GM19023 (cell line): ENCODE data around the gene COL6A1.
"Not testable (repeated sequence)": the region's sequence is repeated elsewhere in the genome, so short reads cannot be mapped to it uniquely, and the experiment has no call there.

Source experiments
- ATAC-seq: cut with Tn5 transposase; IDR thresholded peaks from one replicate; pipeline ENCODE4 v1.9.1; 2021; ENCODE audit warnings: mild to moderate bottlenecking, moderate library complexity; ENCODE audit not compliant: unreplicated experiment

The COL6A1 gene

DNA sequence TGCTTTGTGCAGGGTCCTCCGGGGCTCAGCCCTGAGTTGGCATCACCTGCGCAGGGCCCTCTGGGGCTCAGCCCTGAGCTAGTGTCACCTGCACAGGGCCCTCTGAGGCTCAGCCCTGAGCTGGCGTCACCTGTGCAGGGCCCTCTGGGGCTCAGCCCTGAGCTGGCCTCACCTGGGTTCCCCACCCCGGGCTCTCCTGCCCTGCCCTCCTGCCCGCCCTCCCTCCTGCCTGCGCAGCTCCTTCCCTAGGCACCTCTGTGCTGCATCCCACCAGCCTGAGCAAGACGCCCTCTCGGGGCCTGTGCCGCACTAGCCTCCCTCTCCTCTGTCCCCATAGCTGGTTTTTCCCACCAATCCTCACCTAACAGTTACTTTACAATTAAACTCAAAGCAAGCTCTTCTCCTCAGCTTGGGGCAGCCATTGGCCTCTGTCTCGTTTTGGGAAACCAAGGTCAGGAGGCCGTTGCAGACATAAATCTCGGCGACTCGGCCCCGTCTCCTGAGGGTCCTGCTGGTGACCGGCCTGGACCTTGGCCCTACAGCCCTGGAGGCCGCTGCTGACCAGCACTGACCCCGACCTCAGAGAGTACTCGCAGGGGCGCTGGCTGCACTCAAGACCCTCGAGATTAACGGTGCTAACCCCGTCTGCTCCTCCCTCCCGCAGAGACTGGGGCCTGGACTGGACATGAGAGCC is 22.7 kb downstream of the COL6A1 start:
- ATAC-seq, result no peak

DNA sequence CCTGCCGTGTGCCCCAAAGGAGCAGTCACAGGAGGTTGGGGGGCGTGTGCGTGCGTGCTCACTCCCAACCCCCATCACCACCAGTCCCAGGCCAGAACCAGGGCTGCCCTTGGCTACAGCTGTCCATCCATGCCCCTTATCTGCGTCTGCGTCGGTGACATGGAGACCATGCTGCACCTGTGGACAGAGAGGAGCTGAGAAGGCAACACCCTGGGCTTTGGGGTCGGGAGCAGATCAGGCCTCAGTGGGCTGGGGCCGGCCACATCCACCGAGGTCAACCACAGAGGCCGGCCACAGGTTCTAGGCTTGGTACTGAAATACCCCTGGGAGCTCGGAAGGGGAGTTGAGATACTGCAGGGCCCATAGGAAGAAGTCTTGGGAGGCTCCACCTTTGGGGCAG is 23.5 kb downstream of the COL6A1 start:
- ATAC-seq, result no peak

DNA sequence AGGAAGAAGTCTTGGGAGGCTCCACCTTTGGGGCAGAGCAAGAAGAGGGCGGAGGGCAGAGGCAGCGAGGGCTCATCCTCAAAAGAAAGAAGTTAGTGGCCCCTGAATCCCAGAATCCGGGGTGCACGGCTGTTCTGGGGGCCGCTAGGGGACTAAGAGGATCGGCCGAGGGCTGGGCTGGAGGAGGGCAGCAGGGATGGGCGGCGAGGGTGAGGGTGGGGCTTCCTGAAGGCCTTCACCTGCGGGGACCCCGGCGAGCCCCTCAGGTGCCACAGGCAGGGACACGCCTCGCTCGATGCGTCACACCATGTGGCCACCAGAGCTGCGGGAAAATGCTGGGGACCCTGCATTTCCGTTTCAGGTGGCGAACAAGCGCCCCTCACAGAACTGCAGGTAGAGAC is 23.9 kb downstream of the COL6A1 start:
- no peak for ATAC-seq

DNA sequence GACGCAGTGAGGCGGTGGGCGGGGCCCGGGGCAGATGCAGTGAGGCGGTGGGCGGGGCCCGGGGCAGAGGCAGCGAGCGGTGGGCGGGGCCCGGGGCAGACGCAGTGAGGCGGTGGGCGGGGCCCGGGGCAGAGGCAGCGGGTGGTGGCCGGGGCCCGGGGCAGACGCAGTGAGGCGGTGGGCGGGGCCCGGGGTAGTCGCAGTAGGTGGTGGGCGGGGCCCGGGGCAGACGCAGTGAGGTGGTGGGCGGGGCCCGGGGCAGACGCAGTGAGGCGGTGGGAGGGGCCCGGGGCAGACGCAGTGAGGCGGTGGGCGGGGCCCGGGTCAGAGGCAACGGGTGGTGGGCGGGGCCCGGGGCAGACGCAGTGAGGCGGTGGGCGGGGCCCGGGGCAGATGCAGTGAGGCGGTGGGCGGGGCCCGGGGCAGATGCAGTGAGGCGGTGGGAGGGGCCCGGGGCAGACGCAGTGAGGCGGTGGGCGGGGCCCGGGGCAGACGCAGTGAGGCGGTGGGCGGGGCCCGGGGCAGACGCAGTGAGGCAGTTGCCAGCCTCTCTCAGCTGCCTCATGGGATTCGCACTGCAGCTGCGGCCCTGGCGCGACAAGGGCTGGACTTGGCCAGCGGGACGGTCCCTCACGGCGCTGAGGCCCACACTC is 24.4 kb downstream of the COL6A1 start:
- ATAC-seq, result not testable (repeated sequence)

DNA sequence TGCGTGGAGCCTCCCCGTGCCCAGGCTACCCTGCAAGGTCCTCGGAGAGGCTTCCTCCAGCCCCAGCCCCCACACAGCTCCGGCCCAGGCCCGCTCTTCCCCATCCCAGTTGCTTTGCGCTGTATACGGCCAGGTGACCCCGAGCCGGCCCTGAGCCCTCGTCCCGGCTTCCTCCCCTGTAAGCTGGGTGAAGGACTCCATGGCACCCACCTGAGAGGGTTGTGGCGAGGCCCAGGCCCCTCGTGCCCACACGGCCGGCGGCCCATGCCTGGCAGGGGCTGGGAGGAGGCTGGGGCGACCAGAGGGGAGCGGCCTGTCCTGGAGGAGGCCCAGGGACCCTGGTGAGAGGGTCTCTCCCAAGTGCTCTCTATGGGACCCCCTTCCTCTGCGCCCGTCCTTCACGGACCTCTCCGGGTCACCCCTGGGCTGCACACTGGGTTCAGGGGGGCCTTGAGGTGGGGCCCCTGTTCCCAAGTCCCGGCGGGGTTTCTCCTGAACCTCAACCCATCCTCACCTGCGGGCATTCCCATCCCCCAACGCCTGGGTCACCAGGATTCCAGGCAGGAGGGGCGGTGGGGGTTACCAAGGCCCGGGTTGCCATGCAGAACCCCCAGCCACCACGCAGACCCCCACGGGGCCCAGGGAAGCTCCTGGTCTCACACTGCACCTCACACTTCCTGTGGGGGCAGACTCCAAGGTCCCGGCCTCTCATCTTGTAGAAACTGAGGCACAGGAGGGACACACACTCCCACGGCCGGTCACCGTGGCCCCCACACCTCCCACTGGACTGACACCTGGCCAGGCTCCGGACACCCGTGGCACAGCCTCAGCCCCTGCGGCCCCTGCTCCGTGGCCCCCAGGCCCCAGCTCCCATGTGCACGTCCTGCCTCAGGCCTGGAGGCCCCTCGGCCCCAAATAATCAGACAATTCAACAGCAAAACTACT is 25.2 kb downstream of the COL6A1 start:
- ATAC-seq, result no peak

DNA sequence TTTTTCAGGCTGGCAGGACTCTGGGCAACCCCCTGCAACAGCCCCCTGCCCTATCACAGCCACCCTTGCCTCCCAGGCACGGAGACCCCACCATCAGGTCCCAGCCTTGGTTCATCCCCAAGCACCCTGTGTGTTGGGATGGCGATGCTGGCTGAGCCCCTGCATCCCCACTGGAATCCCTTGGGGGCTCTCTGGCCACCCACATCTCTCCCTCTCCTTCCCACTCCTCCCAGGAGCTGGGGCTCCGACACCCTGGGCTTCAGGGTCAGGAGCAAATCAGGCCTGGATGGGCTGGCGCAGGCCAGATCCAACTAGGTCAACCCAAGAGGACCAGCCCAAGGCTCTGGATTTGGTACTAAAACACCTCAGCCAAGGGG is 25.9 kb downstream of the COL6A1 start:
- ATAC-seq, result no peak

DNA sequence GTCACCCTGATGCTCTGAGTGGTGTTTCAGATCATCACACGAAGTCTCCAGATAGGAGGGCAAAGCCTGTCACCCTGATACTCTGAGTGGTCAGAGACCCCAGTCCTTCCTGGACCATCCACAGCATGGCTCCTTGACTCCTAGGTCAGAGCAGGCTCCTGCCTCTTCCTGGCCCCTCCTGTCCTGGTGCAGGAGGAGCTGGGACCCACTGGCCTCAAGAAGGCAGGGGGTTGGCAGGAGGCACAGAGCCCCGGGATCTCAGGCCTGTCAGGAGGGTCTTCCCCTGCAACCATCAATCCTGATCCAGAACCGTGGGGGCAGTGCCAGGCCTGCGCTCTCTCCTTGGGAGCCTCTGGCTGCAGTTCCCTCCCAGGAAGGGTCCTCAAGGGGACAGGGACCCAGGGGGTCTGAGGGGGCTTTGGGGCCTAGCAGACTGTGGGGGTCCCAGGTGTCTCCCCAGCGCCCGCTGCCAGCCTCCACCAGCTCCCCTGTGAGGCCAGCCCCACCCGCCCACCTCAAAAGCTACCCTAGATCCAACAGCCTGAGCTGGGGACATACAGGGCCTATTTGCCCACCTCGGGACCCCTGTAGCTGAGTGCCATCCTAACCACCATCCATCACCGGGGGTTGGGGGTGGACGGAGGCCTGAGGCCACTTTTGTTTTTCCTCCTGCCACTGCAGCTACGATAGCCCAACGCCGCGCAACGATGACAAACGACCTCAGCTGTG is 27.5 kb downstream of the COL6A1 start:
- ATAC-seq, result no peak

DNA sequence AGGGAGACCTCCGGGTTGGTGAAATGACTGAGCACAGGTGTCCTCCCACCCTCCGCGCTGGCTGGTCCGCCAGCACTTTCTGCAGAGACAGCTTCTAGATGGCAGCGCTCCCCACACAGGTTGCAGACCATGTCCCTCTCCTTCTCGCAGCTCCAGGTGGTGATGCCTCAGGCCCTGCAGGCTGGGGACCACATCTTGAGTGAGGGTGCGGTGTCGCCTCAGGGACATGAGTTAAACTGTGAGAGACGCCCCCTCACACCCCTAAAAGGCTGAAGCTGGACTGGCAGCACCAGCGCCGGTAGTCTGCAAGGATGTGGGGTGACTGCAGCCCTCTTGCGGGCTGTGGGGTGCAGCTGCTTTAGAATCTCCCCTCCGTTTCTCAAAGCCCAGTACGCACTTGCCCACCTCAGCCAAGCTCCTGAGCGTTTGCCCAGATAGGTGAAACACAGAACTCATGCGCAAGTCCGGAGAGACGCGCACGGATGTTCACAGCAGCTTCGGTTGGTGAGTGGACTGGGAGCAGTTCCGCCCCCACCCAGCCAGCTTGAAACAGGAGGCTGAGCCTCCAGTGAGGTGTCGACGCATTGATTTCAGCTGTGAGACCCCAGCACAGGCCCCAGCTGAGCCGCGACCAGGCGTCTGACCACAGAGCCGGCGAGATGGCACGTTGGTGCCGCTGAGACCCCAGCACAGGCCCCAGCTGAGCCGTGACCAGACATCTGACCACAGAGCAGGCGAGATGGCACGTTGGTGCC is 28.6 kb downstream of the COL6A1 start:
- ATAC-seq, result no peak

DNA sequence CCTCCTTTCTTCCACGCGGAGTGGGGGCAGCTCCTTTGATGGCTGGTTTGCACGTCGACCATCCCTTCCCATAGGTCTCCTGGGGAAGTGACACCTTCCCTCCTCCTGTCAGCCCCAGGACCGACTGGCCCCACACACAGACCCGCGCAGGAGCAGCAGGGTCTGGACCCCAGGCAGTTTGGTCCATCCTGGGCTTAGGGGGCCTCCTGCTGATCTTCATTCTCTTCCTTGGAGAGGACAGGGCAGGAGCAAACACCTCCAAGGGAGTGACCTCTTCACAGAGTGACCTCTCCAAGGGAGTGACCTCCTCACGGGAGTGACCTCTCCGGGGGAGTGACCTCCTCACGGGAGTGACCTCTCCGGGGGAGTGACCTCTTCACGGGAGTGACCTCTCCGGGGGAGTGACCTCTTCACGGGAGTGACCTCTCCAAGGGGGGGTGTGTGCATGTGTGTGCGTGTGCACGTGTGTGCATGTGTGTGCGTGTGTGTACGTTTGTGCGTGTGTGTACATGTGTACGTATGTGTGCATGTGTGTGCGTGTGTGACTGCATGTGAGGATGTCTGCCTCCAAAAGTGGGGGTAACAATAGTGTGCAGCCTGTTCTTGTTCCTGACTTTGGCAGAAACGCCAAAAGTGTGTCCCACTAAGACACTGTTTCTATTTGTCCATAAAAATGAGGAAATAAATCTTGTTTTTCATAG is 29.8 kb downstream of the COL6A1 start:
- no peak for ATAC-seq

DNA sequence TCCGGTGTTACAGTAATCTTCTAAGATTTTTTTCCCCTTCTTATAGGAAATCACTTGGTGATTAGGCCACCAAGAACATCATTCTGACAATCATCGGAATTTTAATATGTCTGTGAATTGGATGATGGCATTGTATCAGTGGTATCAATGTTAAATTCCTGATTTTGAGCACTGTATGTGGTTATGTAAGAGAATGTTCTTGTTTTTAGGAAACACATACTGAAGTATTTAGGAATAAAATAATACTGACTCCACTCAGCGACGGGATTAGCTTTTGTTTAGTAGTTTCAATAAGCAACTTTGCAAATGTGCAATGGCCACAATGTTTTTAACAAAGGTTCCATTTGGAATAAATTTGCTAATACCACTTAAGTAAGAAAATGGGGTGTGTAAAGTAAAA is 30.6 kb downstream of the COL6A1 start:
- ATAC-seq, result no peak

DNA sequence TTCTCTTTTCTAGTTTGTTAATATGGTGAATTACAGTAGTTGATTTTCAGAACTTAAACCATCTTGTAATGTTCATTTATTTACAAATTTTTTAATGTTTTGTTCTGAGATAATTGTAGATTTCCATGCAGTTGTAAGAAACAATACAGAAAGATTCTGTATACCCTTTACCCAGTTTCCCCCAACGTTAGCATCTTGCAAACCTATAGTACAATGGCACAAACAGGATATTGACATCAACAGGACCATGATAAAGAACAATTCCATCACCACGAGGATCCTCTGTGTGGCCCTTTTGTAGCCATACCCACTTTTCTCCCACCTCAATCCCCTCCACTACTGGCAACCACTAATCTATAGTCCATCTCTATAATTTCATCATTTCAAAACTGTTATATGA is 33.3 kb downstream of the COL6A1 start:
- ATAC-seq, result no peak

DNA sequence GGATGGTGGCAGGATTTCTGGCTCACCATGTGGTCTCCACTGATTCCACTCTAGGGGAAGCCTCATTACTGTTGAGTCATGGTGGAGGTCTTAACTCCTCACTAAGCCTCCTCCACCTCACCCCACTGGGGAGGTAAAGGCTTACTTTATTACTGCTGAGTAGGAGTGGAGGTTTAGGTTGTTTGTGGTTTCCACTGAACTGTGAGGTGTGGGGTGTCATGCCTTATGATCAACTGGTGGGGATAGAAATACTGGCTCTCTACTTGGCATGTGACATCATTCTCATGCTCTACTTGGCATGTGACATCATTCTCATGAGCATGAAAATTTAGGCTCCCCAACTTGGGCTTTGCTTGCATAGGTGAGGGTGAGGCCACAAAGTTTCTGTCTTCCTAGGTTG is 35.6 kb downstream of the COL6A1 start:
- ATAC-seq, result no peak

DNA sequence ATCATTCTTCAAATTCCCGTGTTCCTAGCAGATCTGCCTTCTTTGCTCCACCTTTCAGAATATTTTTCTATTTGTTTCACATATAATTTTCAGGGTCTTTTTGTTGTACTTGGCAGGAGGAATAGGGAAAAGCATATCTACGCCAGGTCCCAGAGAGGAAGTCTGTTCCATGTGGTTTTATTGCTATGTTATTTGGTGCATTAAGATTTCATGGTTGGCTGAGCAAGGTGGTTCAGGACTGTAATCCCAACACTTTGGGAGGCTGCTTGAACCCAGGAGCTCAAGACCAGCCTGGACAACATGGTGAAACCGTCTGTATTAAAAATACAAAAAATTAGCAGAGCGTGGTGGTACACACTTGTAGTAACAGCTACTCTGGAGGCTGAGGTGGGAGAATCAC is 36.1 kb downstream of the COL6A1 start:
- no peak for ATAC-seq

DNA sequence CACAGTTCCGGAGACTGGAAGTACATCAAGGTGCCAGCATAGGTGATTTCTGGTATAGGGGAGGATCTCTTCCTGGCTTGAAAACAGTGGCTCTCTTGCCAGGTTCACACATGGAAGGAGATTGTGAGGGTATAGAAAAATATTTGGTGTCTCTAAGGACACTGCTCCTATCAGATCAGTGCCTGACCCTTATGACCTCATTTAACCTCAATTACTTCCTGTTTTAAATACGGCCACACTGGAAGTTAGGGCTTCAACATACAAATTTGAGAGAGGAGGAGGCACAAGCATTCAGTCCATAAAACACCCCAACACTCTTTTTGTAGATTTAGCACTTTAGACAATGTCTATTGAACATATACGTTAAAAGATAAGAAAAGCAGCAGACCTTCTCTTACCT is 37.0 kb downstream of the COL6A1 start:
- no peak for ATAC-seq

DNA sequence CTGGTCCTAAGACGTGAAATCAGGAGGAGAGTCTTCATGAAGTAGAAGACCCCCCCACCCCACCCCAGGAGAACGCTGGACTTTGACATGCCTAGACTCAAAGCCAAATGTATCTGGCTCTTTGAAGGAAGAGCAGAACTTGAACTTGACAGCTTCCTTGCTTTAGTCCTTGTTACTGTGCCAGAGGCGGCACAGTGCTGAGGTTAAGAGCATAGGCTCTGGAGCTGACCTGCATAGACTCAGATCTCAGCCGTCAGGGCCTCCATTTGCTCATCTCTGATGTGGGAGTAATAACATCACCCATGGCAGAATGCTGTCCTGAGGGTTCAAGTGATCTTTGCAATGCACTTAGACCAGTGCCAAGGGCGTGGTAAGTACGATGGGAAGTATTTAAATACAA is 39.0 kb downstream of the COL6A1 start:
- no peak for ATAC-seq

DNA sequence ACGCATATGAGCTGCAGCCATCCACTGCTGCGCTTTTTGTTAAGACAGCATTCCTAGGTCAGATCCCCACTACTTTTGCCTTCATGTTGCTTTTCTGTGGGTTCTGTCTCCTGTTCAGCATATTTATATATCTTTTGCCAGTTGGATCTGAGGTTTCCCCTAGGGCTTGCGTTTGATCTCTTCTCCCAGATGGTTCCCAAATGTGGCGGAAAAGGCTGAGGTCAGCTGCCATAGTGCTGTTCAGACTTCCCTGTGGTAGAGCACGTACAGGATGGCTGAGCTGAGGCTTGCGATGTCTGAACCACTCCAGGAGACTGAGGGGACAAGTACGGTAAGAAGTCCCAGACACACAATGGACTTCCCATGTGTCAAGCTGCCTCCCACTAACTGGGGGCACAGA is 39.8 kb downstream of the COL6A1 start:
- no peak for ATAC-seq

DNA sequence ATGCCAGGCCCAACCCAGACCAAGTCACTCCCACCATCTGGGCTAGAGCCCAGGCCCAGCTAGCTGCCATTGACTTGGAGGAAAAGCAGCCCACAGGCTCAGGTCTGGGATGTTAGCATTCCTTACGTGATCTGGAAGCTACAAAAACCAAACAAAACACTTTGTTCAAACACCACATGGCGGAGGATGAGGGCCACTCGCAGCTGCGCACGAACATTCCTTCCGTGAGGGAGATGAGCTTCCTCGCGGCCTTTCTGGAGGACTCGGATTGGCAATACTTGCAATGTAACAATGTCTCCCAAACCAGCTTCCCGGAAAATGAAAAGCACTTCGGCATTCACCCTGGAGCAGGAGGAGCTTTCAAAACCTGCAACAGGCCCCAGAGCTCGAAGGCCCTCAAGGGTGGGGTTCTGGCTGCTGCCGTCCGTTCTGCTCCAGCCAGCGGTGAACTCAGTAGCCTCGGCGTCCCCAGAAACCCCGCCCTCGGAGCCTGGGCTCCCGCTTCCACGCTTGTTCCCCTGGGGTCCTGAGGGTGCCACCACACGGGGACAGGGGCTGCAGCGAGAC is 40.5 kb downstream of the COL6A1 start:
- no peak for ATAC-seq

DNA sequence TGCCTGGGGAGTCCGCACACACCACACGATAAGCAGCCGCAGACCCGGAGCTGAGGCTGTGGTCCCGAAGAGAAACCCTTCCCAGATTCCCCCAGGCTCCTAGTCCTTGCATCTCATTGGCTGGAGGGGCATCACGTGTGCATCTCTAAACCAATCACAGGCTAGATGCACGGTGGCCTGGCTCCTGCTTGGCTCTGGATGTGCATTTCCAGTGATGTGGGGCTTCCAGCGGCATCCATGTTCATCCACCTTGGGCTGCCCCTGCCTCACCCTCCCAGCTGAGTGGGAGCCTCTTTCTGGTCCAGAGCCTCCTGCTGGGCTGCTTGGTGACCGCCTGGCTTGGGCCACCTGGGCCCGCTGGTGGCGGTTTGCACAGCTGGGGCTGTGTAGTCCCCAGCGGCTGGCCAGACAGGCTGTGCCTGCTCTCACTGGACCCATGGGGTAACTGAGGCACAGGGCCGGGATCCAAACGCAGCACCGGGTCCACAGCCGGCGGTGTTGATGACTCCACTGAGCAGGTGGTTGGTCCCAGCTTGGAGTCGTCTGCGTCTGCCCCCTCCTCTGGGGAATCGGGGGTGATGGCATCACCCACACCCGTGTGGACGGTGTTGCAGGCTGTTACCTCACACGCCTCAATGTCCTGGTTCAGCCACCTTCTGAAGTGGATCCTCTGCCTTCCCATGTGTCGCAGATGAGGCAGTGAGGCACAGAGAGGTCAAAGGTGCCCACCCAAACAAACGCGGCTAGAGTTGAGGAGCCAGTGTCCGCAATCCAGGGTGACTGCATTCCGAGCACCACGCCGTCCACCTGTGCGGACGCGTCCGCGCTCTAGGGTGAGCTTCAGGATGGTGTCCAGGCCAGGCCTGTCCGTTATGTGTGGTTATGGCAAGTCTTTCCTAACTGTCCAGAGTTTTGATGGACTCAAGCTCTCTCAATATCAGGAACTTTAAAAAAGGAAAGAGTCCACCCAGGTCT is 41.3 kb downstream of the COL6A1 start:
- ATAC-seq, result no peak
